ENCODE measurements around the gene CALR3.

The CALR3 gene

DNA sequence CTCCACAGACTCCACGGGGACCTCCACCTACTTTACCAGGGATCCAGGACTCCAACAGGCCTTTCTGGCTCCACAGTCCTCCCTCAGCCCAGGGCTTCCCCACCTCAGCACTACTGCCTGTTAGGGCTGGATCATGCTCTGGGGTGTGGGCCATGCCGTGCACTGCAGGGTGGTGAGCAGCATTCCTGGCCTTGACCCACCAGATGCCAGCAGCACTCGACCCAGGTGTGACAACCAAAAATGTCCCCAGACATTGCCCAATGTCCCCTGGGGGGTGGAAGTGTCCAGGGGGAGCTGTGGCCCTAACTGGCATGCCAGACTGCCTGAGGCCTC is 66.2 kb downstream of the CALR3 start:
- Histone ChIP-seq H3K9ac (ENCODE audit: low read depth, low read length) (no peak overlapping the region), H3K9me3 (ENCODE audit: insufficient read depth, low read depth, low read length) (no peaks in the 10 kb centered on the region)

DNA sequence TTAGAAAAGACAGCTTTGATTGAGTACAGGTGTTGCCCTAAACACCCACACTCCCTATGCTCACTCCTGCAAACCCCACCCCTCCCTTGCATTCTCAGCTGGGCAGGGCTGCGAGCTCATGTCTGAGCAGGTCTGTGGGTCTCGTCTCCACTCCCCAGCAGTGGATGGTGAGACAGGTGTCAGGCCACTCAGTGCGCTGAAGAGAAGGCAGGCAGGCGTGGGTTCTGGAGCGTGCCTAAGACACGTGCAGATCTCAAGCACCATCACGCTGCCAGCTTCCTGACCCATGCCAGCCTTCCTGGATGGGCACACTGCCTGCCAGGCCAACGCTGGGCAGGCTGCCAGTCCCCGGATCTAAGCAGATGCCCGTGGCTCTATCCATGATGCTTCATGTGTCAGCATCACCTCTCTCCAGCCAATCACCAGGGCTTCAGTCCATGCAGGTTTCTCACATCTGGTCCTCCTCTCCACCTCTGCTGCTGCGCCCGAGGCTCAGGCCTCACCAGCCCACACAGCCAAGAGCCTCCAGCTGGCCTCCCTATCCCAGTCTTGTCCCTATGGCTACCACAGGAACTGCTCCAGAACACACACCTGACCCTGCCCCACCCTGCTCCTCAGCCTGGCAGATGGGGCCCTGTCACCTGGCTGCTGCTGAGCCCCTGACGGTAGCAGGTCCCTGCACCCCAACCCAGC is 66.8 kb downstream of the CALR3 start:
- Histone ChIP-seq H3K27ac (ENCODE audit: low read length) (no peak overlapping the region), H3K9me3 (ENCODE audit: insufficient read depth, low read depth, low read length) (no peaks in the 10 kb centered on the region), H3K4me3 (ENCODE audit: low read length) (no peak overlapping the region), H3K27me3 (ENCODE audit: insufficient read depth, low read length) (no peaks in the 10 kb centered on the region), H3K4me1 (ENCODE audit: insufficient read depth, low read length) (no peaks in the 10 kb centered on the region), H3K36me3 (ENCODE audit: insufficient read depth, low read depth, low read length) (peaks cover 49% of the 10 kb centered on the region), H3K9ac (ENCODE audit: low read depth, low read length) (no peak overlapping the region)

More for the DNA sequence above, 66.2 kb downstream of the CALR3 start:
- no peak overlapping the region for H3K4me3 ChIP-seq (ENCODE audit: low read length)
- H3K27ac ChIP-seq (ENCODE audit: low read length), result no peak overlapping the region
- H3K4me1 ChIP-seq (ENCODE audit: insufficient read depth, low read length), result no peaks in the 10 kb centered on the region
- no peaks in the 10 kb centered on the region for H3K27me3 ChIP-seq (ENCODE audit: insufficient read depth, low read length)
- peaks cover 51% of the 10 kb centered on the region for H3K36me3 ChIP-seq (ENCODE audit: insufficient read depth, low read depth, low read length)
